Measurements from ENCODE around the gene TMEM179.

Gene TMEM179

DNA sequence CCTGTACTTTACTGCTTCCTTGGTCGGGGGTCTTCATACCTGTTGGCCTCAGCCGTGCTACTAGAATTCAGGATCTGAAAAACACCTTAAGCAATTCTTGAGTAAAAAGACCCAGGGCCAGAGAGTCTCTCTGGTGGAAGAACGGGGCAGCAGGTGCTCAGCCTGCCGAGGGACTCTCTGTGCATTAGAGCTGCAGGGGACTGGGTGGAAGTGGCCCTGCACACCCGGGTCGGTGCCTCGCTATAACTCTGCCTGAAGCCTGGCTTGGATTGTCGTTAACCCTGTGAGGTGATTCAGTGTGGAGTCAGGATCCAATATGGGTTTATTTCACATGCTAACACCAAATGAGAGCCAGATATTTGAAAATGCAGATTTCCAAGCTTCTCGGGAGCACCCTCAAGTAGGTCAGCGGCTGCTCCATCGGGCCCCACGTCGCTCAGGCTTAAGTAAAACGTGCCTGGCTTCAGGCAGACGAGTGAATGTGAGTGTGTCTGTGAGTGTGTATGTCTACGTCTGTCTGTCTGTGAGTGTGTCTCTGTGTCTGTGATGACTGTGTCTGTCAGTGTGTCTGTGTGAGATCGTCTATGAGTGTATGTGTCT, 60.1 kb downstream of the TMEM179 start:
- no peak for DNase-seq (ENCODE audit: low spot score)

DNA sequence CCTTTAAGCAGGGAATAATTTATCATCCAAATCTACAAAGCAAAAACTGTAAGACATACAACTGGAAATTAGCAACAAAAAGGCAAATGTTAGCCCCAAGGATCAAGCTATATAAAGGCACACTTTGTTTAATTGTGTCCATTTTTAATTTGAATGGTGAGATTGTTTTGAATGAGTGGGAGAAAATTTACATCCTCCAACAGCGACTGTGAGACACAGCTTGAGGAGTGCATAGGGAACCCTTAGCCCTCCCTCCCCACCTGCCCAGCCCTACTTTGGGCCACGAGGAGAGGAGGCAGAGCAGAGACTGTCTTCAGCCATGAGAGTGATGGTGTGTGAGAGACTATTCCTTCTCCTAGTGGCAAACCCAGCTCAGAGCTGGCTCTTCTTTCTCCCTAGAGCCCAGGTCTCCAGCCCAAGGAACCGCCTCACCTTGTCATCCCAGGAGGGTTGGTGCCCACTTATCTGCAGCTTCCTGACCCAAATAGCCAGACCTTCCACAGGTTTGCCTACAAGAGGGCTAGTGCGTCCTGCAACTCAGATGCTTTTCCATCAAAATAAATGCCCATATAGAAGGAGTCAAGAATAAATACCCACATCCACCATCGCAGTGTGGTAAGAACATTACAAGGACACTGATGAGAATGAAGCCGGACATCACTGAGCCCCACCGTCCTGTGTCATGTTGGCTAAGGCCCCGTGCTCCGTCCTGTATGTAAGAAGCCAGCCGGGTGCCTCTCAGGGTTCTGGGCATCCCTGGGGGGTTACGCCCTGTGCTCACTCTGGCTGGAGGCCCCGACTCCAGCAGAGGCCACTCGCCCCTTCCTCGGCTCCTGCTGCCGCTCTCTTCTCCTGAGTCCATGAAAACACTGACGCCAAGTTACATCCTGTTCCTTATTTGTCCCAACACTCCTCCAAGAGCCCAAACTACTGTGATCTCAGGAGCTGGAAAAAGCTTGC, 61.4 kb downstream of the TMEM179 start:
- no peak for DNase-seq (ENCODE audit: low spot score)

DNA sequence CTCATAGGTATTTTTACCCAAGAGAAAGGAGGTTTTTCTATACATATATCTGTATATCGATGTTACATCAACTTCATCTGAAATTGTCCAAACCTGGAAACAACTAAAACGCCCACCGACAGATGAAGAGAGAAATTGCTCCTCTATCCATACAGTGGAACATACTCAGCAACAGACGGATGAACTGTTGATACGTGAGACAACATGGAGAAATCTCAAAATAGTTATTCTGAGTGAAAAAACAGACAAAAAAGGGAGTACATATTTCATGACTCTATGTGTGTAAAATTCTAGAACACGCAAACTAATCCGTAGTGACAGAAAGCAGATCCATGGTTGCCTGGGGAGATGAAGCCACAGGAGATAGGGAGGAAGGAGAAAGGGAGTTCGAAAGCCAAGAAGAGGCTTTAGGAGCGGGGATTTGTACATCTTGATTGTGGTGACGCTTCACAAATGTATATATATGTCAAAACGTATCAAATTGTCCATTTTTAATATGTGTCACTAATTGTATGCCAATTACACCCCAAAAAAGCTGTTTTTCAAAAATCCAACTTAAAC, 62.6 kb downstream of the TMEM179 start:
- DNase-seq (ENCODE audit: low spot score) = no peak
